NCI-H2029 (cell line): ENCODE measurements around the gene GRK3.

Experiments used
- DNase-seq: peaks from one replicate; lab custom pipeline; 2025; lab: John Stamatoyannopoulos, UW

Gene GRK3

DNA sequence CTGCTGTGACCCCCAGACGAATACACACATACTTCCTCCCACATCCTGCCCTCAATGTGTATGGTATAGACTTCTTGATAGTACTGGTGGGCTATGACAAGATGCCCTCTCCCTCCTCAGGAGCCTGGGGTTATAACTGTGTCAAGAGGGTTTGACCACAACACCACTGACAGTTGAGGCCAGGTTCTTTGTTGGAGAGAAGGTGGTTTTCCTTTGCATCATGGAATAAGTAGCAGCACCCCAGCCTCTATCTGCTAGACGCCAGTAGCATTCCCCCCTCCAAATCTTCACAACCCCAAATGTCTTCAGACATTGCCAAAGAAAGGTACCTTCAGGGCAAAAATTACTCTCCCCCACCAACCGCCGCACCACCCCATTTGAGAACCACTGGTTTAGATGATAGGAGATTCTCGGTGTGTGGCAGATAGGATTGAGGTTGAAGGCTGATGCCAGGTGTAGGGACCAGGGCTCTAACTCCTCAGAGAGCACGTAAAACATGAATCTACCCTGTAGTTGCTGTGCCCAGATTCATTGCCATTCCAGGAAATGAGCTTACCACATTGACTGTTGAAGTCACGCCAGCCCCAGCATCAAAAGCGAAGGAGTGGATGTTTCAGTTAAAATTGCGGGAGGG, 172.0 kb downstream of the GRK3 start:
- DNase-seq, result no peak

GRCh38 chr22:25739659-25740344, 175.3 kb downstream of the GRK3 start:
- DNase-seq, result no peak

DNA sequence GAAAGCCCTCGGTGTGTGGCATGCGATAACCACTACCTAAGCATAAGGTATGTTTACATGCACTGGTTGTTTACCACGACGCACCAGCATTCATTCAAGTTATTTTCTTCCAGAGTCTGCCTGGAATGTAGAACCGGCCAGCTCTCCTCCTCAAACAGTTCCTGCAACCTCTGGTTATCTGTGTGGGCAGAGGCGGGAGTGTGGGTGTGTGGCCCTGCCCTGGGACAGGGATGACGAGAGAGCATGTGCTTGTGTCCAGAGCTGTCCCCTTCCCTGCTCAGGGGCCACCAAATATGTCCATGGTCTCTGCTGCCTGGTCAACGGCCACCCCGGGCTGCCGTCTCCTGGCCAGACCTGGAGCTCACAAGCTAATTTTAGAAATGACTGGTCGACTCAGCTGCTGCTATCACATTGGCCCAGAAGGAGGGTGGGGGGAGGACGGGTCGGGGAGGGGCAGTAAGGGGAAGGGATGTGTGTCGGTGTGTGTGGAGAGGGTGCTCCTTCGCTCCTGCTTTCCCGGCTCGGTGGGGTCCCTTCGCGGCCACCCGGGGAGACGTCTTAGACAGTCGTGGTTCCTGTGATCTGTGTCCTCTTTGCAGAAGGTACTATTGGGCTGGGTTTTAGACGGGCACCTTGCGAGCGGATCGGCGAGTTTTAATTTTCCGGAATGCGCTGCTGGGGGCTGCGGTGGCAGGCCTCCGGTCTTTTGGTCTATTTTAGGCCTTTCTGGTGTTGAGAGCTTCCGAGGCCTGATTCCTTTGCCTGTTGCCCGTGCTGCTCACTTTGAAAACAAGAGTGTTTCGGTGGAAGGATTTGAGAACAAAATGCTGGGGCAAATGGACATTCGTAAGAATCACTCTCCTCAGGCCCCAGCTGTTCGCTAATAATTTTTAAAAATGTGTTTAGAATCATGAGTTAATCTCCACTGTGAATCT, 177.5 kb downstream of the GRK3 start, which contains the start of gene MYO18B:
TSS of gene MYO18B (plus strand) at position 497 of the 935 bp plus-strand sequence. CDS start 18,905 bp downstream, outside the sequence.
- no peak for DNase-seq

DNA sequence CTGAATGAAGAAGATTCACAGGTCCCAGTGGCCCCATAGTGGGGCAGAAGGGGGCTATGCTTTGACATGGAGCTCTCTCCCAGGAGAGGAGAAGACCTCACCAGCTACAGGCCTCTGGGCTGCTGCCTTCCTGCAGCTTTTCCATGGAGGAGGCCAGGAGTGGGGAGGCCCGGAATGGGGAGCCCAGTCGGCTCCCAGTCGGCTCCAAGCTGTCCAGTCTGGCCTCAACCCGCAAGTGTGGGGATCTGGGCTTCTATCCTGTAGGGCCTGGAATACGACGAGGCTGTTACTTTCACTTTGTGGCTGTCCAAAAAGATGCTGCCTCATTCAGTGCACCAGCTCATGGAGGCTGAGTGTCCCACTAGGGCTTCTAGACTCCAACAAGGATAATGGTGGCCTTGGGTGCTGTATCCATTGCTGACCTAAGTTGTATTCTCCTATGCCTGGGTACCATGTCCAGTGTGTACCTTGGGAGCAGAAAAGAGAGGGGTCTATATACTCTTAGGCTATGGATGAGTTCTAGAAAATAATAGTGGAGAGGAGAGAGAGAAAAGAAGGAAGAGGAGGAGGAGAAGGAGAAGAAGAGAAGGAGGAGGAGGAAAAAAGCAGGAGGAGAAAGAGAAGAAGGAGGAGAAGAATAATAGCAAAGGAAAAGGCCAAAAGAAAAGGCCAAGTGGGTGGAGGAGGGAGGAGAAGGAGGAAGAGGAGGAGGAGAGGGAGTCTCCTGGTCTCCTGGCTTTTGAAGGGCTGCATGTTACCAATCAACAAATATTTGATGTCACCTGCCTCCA, 178.6 kb downstream of the GRK3 start:
- DNase-seq, result no peak

- DNase-seq, result no peak
Observed at GRCh38 chr22:25744694-25745093, 180.2 kb downstream of the GRK3 start.

DNA sequence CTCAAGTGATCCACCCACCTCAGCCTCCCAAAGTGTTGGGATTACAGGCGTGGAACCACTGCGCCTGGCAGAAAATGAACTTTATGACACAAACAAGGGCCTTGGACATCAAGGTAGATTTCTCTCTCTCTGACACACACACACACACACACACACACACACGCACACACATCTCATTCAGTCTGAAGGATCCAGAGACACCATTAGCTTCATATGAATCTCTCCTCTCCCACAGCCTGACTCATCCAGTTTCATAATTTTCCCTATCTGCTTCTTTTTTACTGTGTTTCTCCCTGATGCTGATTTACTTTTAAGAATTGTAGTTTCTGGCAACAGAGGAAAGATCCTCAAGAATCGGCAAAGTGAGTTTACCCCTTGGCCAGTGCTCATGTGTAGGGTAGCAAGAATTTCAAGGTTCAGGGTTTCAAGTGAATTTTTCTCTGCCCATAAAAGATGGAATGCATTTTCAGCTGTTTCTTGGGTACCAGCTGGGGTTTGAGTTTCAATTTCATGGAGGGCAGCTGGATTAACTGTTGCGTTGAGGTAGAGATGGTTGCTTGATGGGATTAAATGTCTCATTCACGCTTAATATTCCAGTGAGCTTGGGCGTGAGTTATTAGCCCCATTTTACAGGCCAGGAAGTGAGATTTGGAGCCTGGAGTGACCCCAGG, 181.0 kb downstream of the GRK3 start:
- no peak for DNase-seq

GRCh38 chr22:25746012-25746373, 181.5 kb downstream of the GRK3 start:
- DNase-seq, result no peak

- DNase-seq, result no peak
Observed at GRCh38 chr22:25747245-25747944, 182.9 kb downstream of the GRK3 start.

DNA sequence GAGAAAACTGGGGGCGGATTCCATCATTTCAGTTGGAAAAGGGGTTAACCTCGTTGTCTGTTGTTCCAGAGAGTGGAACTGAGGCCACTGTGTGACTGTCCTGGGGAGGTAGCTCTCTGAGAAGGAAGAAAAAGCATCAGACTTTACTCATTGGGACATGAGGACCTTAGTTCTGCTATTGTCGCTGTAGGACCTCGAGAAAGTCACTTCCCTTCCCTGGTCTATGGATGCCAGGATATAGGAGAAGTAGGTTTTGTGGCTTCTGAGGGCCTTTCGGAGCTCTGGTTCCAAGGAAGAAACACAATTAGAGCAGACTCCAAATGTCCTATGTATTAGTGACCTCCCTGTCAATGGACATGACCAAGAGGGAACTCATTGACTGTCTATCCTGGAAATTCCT, 183.7 kb downstream of the GRK3 start:
- DNase-seq, result no peak

GRCh38 chr22:25748704-25749103, 184.2 kb downstream of the GRK3 start:
- DNase-seq, result no peak

GRCh38 chr22:25749420-25750169, 185.1 kb downstream of the GRK3 start:
- DNase-seq, result no peak

DNA sequence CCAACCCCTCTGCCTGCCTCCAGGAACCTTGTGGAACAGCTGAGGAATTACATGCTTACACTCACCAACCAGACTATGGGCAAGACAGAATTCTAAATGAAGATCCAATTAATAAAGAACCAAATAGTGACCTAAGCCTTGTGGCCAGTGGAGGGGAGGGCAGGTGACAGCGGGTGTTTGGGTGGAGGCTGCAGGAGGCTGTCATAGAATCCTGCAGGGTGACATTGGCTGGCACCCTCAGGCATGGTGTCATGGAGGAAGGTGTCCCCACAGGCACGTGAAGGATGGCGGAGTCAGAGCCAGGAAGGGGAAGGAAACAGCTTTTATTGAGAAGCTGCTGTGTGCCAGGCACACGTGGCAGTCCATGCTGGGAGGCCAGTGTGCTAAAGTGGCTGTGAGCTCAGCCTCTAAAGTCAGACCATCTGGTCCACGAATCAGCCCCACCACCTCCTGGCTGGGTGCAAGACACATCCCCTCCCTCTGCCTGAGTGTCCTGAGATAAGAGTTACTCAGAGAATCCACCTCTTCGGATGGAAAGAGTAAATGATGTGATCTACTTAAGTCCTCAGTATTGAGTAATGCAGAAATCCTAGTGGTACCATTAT, 186.2 kb downstream of the GRK3 start:
- no peak for DNase-seq

- DNase-seq, result no peak
Observed at GRCh38 chr22:25751174-25751581, 186.7 kb downstream of the GRK3 start.

DNA sequence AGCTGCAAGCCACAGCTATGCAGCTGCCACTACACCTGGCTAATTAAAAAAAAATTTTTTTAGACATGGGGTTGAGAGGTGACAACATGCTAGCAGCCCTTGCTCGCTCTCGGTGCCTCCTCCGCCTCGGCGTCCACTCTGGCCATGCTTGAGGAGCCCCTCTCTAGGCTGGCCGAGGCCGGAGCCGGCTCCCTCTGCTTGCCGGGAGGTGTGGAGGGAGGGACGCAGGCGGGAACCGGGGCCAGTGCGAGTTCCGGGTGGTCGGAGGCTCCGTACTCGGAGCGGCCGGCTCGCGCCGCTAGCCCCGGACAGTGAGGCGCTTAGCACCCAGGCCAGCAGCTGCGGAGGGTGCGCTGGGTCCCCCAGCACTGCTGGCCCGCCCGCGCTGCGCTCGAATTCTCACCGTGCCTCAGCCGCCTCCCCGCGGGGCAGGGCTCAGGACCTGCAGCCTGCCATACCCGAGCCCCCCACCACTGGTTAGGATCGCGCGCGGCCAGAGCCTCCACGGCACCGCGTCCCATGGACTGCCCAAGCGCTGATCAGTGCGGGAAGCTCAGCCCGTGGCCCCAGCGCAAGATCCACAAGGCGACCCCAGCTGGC, 188.2 kb downstream of the GRK3 start:
- no peak for DNase-seq

DNA sequence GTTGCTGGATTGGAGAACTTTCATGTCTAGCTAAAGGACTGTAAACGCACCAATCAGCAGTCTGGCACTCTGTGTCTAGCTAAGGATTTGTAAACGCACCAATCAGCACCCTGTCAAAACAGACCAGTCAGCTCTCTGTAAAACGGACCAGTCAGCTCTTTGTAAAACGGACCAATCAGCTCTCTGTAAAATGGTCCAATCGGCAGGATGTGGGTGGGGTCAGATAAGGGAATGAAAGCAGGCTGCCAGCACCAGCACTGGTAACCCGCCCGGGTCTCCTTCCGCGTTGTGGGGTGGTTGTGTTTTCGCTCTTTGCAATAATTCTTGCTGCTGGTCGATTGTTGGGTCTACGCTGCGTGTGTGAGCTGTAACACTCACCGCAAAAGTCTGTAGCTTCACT, 188.8 kb downstream of the GRK3 start:
- DNase-seq, result no peak

DNA sequence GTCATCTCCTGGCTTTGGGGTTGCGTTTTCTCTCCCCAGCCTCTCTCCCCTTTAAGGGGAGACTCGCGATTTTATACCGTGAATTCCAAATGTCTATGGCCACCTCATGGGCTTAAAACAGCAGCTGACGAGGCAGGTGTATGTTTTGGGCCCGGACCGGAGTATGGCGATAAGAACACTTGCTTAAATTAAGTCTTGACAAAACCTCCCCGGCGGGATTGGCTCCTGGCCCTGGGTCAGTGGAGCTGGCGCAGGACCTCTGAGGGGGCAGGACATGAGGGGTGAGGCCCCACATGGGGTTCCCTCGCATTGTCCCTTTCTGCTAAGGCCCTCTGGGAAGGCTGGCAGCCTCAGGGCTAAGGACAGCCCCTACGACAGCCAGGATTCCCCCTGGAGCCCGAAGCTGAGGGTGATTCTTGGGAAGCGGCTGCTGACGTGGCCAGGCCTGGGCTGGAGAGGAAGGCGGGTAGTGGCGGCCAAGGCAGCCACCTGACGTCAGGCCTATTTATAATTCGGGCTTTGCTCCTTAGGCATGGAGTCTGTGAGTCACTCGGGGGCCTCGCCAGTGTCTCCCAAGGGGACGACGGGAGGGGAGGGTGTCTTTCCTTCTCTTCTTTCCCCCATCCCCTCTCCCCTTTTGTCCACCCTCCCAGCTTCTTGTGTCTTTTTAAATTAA, 190.2 kb downstream of the GRK3 start:
- no peak for DNase-seq

DNA sequence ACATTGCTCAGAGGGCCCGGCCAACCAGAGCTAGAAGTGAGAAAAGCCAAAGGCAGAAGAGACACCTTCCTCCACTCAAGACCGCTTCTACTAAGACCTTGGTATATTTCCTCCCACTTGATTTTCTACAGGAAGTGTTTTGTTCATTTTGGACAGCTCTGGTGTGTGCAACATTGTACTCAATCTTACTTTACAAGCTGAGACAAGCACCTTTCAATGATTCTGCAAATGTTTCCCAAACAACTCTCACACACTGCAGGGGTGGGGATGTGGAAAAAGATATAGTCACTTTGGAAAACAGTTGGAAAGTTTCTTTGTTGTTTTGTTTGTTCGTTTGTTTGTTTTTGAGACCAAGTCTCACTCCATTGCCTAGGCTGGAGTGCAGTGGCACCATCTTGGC, 193.2 kb downstream of the GRK3 start:
- no peak for DNase-seq

GRCh38 chr22:25758316-25758715, 193.8 kb downstream of the GRK3 start:
- DNase-seq, result no peak

GRCh38 chr22:25759825-25760231, 195.4 kb downstream of the GRK3 start:
- DNase-seq, result no peak
